Gastrocnemius medialis (tissue), 4 donors: ENCODE data around the gene SOWAHD. TPM values are rescaled to one million over a fixed set of nuclear protein-coding genes. Genes with fewer than 3 reads are reported as not detected.

Source experiments
- ATAC-seq, 2 donors: fragments of 150-250 bp; one replicate each; pipeline ENCODE4 v1.9.1; 2016
- DNase-seq, 2 donors: peaks; one replicate each; pipeline ENCODE4 v3.0.0-alpha.2; 2019
- H3K27ac ChIP-seq, 4 donors: fragments of 200-600 bp; sonication (generic); 1 replicate in 1 of 4; 2 replicates in 3 of 4; pipeline ENCODE4 v1.5.1; 2016 to 2018; ENCODE audit warnings: mild to moderate bottlenecking in 2 of 4, moderate library complexity in 1 of 4
- H3K27me3 ChIP-seq, 3 donors: fragments of 200-600 bp; sonication (generic) in 2 of 3; 1 replicate in 1 of 3; 2 replicates in 2 of 3; pipeline versions ENCODE4 v1.5.1 to v1.6.0; 2016 to 2019; ENCODE audit warnings: mild to moderate bottlenecking in 1 of 3, moderate library complexity in 1 of 3
- H3K36me3 ChIP-seq, 2 donors: fragments of 200-600 bp; sonication (generic) in 1 of 2; one replicate each; pipeline ENCODE4 v1.5.1; 2017 to 2018
- H3K4me1 ChIP-seq, 2 donors: fragments of 200-600 bp; sonication (generic) in 1 of 2; one replicate each; pipeline ENCODE4 v1.5.1; 2016 to 2017; ENCODE audit warnings: mild to moderate bottlenecking in 2 of 2
- H3K4me3 ChIP-seq, 4 donors: fragments of 200-600 bp; sonication (generic) in 3 of 4; 1 replicate in 1 of 4; 2 replicates in 3 of 4; pipeline ENCODE4 v1.5.1; 2016 to 2019; ENCODE audit warnings: mild to moderate bottlenecking in 2 of 4
- H3K9me3 ChIP-seq, 3 donors: fragments of 200-600 bp; sonication (generic) in 2 of 3; 1 replicate in 1 of 3; 2 replicates in 2 of 3; pipeline ENCODE4 v1.5.1; 2016 to 2019
- CTCF ChIP-seq, 5 experiments: fragments of 450-650 bp in 3 of 5; fragments of 200-600 bp in 2 of 5; sonication (generic) in 2 of 5; IDR thresholded peaks in 4 of 5; conservative IDR thresholded peaks in 1 of 5; 1 replicate in 4 of 5; 2 replicates in 1 of 5; pipeline ENCODE4 v1.5.1; 2016 to 2019; ENCODE audit warnings: antibody characterized with exemption in 5 of 5, mild to moderate bottlenecking in 3 of 5, moderate library complexity in 3 of 5
- POLR2A ChIP-seq, 2 donors: fragments of 450-650 bp; IDR thresholded peaks; one replicate each; pipeline ENCODE4 v1.6.1; 2017; ENCODE audit warnings: antibody characterized with exemption in 2 of 2, mild to moderate bottlenecking in 2 of 2, moderate library complexity in 2 of 2
- in situ Hi-C, 4 donors: fragments of 200-750 bp; cut with MboI; loops; one replicate each; pipeline versions ENCODE4 v1.15.0 to v1.8.0; 2017; ENCODE audit warnings: low sequenced_read_pairs in 4 of 4
- intact Hi-C: fragments of 100-400 bp; cut with DNase I; formaldehyde crosslinking; loops from one replicate; pipeline ENCODE4 v1.15.1; 2023; ENCODE audit warnings: low total_unique reads
- total RNA-seq, 4 donors: library from RNA; depleted of rRNA; stranded (reverse); fragments of >200 nt; gene quantifications; one replicate each; pipeline versions ENCODE4 v1.1.0 to v1.2.3, GENCODE V29; 2016

Gene SOWAHD
- total RNA-seq, 4 donors from 2014 or later: 0.76 TPM; not detected in 3

GRCh38 chrX:119721926-119722325 is 36.5 kb upstream of the SOWAHD start:
- TF ChIP-seq CTCF (IDR thresholded peaks at IDR 0.05 in 4 of 5, conservative IDR thresholded peaks at IDR 0.05 in 1 of 5) (no peak), POLR2A (IDR thresholded peaks at IDR 0.05) (no peak)
- DNase-seq (no peak), ATAC-seq (no peak)
- Histone ChIP-seq H3K27me3 (no peaks in the 10 kb centered on the region), H3K4me3 (no peak overlapping the region), H3K4me1 (no peaks in the 10 kb centered on the region), H3K27ac (no peak overlapping the region), H3K36me3 (no peaks in the 10 kb centered on the region), H3K9me3 (no peaks in the 10 kb centered on the region)
- intact Hi-C loops: no loop called here
- in situ Hi-C loops: no loop called here

GRCh38 chrX:119726900-119727555 is 31.4 kb upstream of the SOWAHD start:
- intact Hi-C loops (no loop called here), in situ Hi-C loops (loop anchor here in 2 of 4 donors (25.0 kb wide), 2 partner anchors 115 to 215 kb away; partner anchors contain the start of gene NKRF (in 1 of the 2))
- no peak for ATAC-seq
- no peak for TF ChIP-seq POLR2A (IDR thresholded peaks at IDR 0.05)
- Histone ChIP-seq H3K9me3 (no peaks in the 10 kb centered on the region), H3K4me1 (no peaks in the 10 kb centered on the region), H3K27me3 (no peaks in the 10 kb centered on the region), H3K36me3 (no peaks in the 10 kb centered on the region), H3K27ac (no peak overlapping the region), H3K4me3 (no peak overlapping the region)
- DNase-seq: no peak

GRCh38 chrX:119728487-119728886 is 29.9 kb upstream of the SOWAHD start:
- no peak for TF ChIP-seq POLR2A (IDR thresholded peaks at IDR 0.05)
- no peak for TF ChIP-seq CTCF (IDR thresholded peaks at IDR 0.05 in 4 of 5, conservative IDR thresholded peaks at IDR 0.05 in 1 of 5)
- Histone ChIP-seq H3K4me3 (no peak overlapping the region), H3K4me1 (no peaks in the 10 kb centered on the region), H3K27ac (no peak overlapping the region), H3K27me3 (no peaks in the 10 kb centered on the region), H3K36me3 (no peaks in the 10 kb centered on the region), H3K9me3 (no peaks in the 10 kb centered on the region)
- intact Hi-C loops: no loop called here
- DNase-seq (no peak), ATAC-seq (no peak)
- in situ Hi-C loops: loop anchor here in 2 of 4 donors (25.0 kb wide), 2 partner anchors 116 to 216 kb away; partner anchors contain the start of gene NKRF (in 1 of the 2)

GRCh38 chrX:119729408-119730201 is 28.8 kb upstream of the SOWAHD start:
- intact Hi-C loops (loop anchor here (2.0 kb wide), 1 partner anchor 213 kb away; no protein-coding TSS in a partner anchor), in situ Hi-C loops (loop anchor here in 2 of 4 donors (10.0 to 25.0 kb wide), 3 partner anchors 117 to 217 kb away; partner anchors contain the start of gene NKRF (in 1 of the 2))
- ATAC-seq (peak in 1 of 2 donors; percentile 55), DNase-seq (peak; percentile 22 to 31)
- no peak overlapping the region for H3K4me3 ChIP-seq
- H3K27ac ChIP-seq: no peak overlapping the region
- H3K9me3 ChIP-seq: no peaks in the 10 kb centered on the region
- no peaks in the 10 kb centered on the region for H3K27me3 ChIP-seq
- no peaks in the 10 kb centered on the region for H3K4me1 ChIP-seq
- H3K36me3 ChIP-seq: no peaks in the 10 kb centered on the region
- no peak for TF ChIP-seq POLR2A (IDR thresholded peaks at IDR 0.05)
- peak in 4 of 5 experiments; percentile 11 to 53 (median 40) for TF ChIP-seq CTCF (IDR thresholded peaks at IDR 0.05 in 4 of 5, conservative IDR thresholded peaks at IDR 0.05 in 1 of 5)

- DNase-seq (peak in 1 of 2 donors; percentile 28), ATAC-seq (peak; percentile 36 to 42)
- in situ Hi-C loops (loop anchor here in 2 of 4 donors (10.0 to 25.0 kb wide), 3 partner anchors 123 to 223 kb away; partner anchors contain the start of gene NKRF (in 1 of the 2)), intact Hi-C loops (no loop called here)
- H3K4me1 ChIP-seq: no peaks in the 10 kb centered on the region
- H3K27ac ChIP-seq: peak overlapping the region in 1 of 4 donors; percentile 29
- H3K36me3 ChIP-seq: no peaks in the 10 kb centered on the region
- no peaks in the 10 kb centered on the region for H3K9me3 ChIP-seq
- H3K4me3 ChIP-seq: no peak overlapping the region
- TF ChIP-seq CTCF (IDR thresholded peaks at IDR 0.05 in 4 of 5, conservative IDR thresholded peaks at IDR 0.05 in 1 of 5): no peak
- TF ChIP-seq POLR2A (IDR thresholded peaks at IDR 0.05): no peak
- H3K27me3 ChIP-seq: no peaks in the 10 kb centered on the region
These were observed 23.5 kb upstream of the SOWAHD start for GRCh38 chrX:119734897-119735339.
